Keratinocyte (primary cell): ENCODE measurements around the gene DGLUCY. TPM values are rescaled to one million over a fixed set of nuclear protein-coding genes. Genes with fewer than 3 reads are reported as not detected.

Experiments
- DNase-seq: peaks from one replicate; pipeline ENCODE4 v3.0.0-alpha.2; 2011; ENCODE audit warnings: low read depth, missing footprints, low spot score
- FAIRE-seq: peaks from 2 replicates; lab custom pipeline; 2011; peaks lifted over from hg19 to GRCh38; lab: Jason Lieb, UNC
- H2AFZ ChIP-seq: 2 replicates; pipeline ENCODE4 v1.6.0; 2012; ENCODE audit warnings: low read length, control low read depth, inconsistent platforms; ENCODE audit not compliant: control insufficient read depth
- H3K27ac ChIP-seq: 2 replicates; pipeline ENCODE4 v1.5.1; 2011; ENCODE audit warnings: low read length; ENCODE audit not compliant: control insufficient read depth, insufficient read depth
- H3K27me3 ChIP-seq: 3 replicates; pipeline ENCODE4 v1.6.0; 2011; ENCODE audit warnings: low read length; ENCODE audit not compliant: control insufficient read depth, insufficient read depth; ENCODE audit errors: extremely low read depth
- H3K36me3 ChIP-seq, 2 experiments: 2 replicates in 1 of 2; 3 replicates in 1 of 2; pipeline ENCODE4 v1.5.1; 2011; ENCODE audit warnings: low read length in 2 of 2, mild to moderate bottlenecking in 1 of 2; ENCODE audit not compliant: control insufficient read depth in 2 of 2, insufficient read depth in 2 of 2; ENCODE audit errors: extremely low read depth in 1 of 2
- H3K4me1 ChIP-seq: 3 replicates; pipeline ENCODE4 v1.5.1; 2011; ENCODE audit warnings: low read length; ENCODE audit not compliant: control insufficient read depth, insufficient read depth; ENCODE audit errors: extremely low read depth
- H3K4me2 ChIP-seq: 3 replicates; pipeline ENCODE4 v1.6.0; 2011; ENCODE audit warnings: low read depth, low read length; ENCODE audit not compliant: control insufficient read depth, insufficient read depth; ENCODE audit errors: extremely low read depth
- H3K4me3 ChIP-seq, 3 experiments: fragments of 200-600 bp in 1 of 3; sonication (generic) in 1 of 3; 2 replicates in 2 of 3; 3 replicates in 1 of 3; pipeline ENCODE4 v1.5.1; 2011 to 2016; ENCODE audit warnings: low read length in 3 of 3, mild to moderate bottlenecking in 3 of 3, control low read depth in 2 of 3, inconsistent platforms in 1 of 3, low read depth in 1 of 3, mixed read lengths in 1 of 3, mixed run types in 1 of 3, moderate library complexity in 1 of 3; ENCODE audit not compliant: control insufficient read depth in 2 of 3, insufficient read depth in 2 of 3; ENCODE audit errors: extremely low read depth in 1 of 3
- H3K79me2 ChIP-seq: 2 replicates; pipeline ENCODE4 v1.6.0; 2012; ENCODE audit warnings: low read length; ENCODE audit not compliant: control insufficient read depth, insufficient read depth
- H3K9ac ChIP-seq: 3 replicates; pipeline ENCODE4 v1.6.0; 2011; ENCODE audit warnings: low read length; ENCODE audit not compliant: control insufficient read depth, insufficient read depth; ENCODE audit errors: extremely low read depth
- H3K9me1 ChIP-seq: 3 replicates; pipeline ENCODE4 v1.6.0; 2011; ENCODE audit warnings: low read length; ENCODE audit not compliant: control insufficient read depth, insufficient read depth; ENCODE audit errors: extremely low read depth
- H3K9me3 ChIP-seq: 2 replicates; pipeline ENCODE4 v1.5.1; 2012; ENCODE audit warnings: low read depth, low read length; ENCODE audit not compliant: control insufficient read depth
- H4K20me1 ChIP-seq: 3 replicates; pipeline ENCODE4 v1.6.0; 2011; ENCODE audit warnings: low read length; ENCODE audit not compliant: control insufficient read depth, insufficient read depth; ENCODE audit errors: extremely low read depth
- CTCF ChIP-seq, 3 experiments: IDR thresholded peaks in 1 of 3; conservative IDR thresholded peaks in 1 of 3; optimal IDR thresholded peaks in 1 of 3; 2 replicates in 2 of 3; 3 replicates in 1 of 3; pipeline versions ENCODE3 to v1.5.1; 2011; ENCODE audit warnings: low read length in 3 of 3, mild to moderate bottlenecking in 3 of 3, moderate library complexity in 2 of 3, control low read depth in 1 of 3, inconsistent platforms in 1 of 3; ENCODE audit not compliant: insufficient read depth in 2 of 3; ENCODE audit errors: extremely low read depth in 1 of 3
- EZH2 ChIP-seq: IDR thresholded peaks from one replicate; pipeline ENCODE4 v1.6.1; 2012; ENCODE audit warnings: inconsistent platforms, mild to moderate bottlenecking, low read length, moderate library complexity
- dilution Hi-C: fragments of 300-500 bp; cut with MboI; formaldehyde crosslinking; loops from one replicate; pipeline ENCODE4 v1.7.0; 2020; ENCODE audit warnings: low sequenced_read_pairs; ENCODE audit not compliant: extremely low pct_ligation_motif_present
- polyA plus RNA-seq, 5 experiments: library from polyadenylated mRNA; depleted of rRNA in 3 of 5; stranded (reverse) in 3 of 5; stranded (forward) in 1 of 5; unstranded in 1 of 5; fragments of >200 nt; gene quantifications; 1 replicate in 1 of 5; 2 replicates in 3 of 5; 3 replicates in 1 of 5; pipeline versions ENCODE4 v1.2.1 to v1.2.3, GENCODE V29; 2011 to 2012; ENCODE audit warnings: missing spikeins in 2 of 5, low read depth in 1 of 5, low replicate concordance in 1 of 5

DGLUCY gene
- polyA plus RNA-seq, 1 donor (not counting 4 experiments of a cell fraction or from before 2014, with no cell fraction given): 19.4 TPM

- Histone ChIP-seq H3K27me3 (no peaks in the 10 kb centered on the region), H3K36me3 (no peaks in the 10 kb centered on the region), H3K4me3 (no peak overlapping the region), H2AFZ (no peak overlapping the region), H3K9ac (no peak overlapping the region), H3K4me2 (no peak overlapping the region), H3K9me3 (no peaks in the 10 kb centered on the region), H4K20me1 (no peaks in the 10 kb centered on the region), H3K79me2 (no peaks in the 10 kb centered on the region), H3K27ac (no peak overlapping the region), H3K4me1 (no peaks in the 10 kb centered on the region), H3K9me1 (no peaks in the 10 kb centered on the region)
- DNase-seq: no peak
- dilution Hi-C loops: no loop called here
- TF ChIP-seq EZH2 (no peak), CTCF (optimal IDR thresholded peaks at IDR 0.05 in 1 of 3, IDR thresholded peaks at IDR 0.05 in 1 of 3, conservative IDR thresholded peaks at IDR 0.05 in 1 of 3; ENCODE audit: extremely low read depth in 1 of 3, insufficient read depth in 2 of 3, low read length in 3 of 3) (no peak)
- no peak for FAIRE-seq
Measured at GRCh38 chr14:91067186-91067585, 46.7 kb upstream of the DGLUCY start.

GRCh38 chr14:91068642-91069041 lies 45.2 kb upstream of the DGLUCY start:
- H3K9ac ChIP-seq: no peak overlapping the region
- H3K27me3 ChIP-seq: no peaks in the 10 kb centered on the region
- H4K20me1 ChIP-seq: no peaks in the 10 kb centered on the region
- H3K36me3 ChIP-seq: no peaks in the 10 kb centered on the region
- H2AFZ ChIP-seq: no peak overlapping the region
- no peak overlapping the region for H3K4me2 ChIP-seq
- no peaks in the 10 kb centered on the region for H3K4me1 ChIP-seq
- H3K9me1 ChIP-seq: no peaks in the 10 kb centered on the region
- no peak overlapping the region for H3K27ac ChIP-seq
- H3K9me3 ChIP-seq: no peaks in the 10 kb centered on the region
- DNase-seq (no peak), FAIRE-seq (no peak)
- H3K4me3 ChIP-seq: no peak overlapping the region
- H3K79me2 ChIP-seq: no peaks in the 10 kb centered on the region
- dilution Hi-C loops: no loop called here
- TF ChIP-seq EZH2 (no peak), CTCF (optimal IDR thresholded peaks at IDR 0.05 in 1 of 3, IDR thresholded peaks at IDR 0.05 in 1 of 3, conservative IDR thresholded peaks at IDR 0.05 in 1 of 3; ENCODE audit: extremely low read depth in 1 of 3, insufficient read depth in 2 of 3, low read length in 3 of 3) (no peak)
